Breast epithelium (tissue), 4 donors: ENCODE data around the gene PSMG3. TPM values are rescaled to one million over a fixed set of nuclear protein-coding genes. Genes with fewer than 3 reads are reported as not detected.

Experiments used
- DNase-seq, 2 donors: peaks; one replicate each; pipeline ENCODE4 v3.0.0-alpha.2; 2019; ENCODE audit warnings: low spot score in 2 of 2
- H3K27ac ChIP-seq, 2 donors: fragments of 200-600 bp; sonication (generic) in 1 of 2; one replicate each; pipeline ENCODE4 v1.5.1; 2016 to 2019; ENCODE audit warnings: mild to moderate bottlenecking in 1 of 2
- H3K27me3 ChIP-seq, 2 donors: fragments of 200-600 bp; sonication (generic) in 1 of 2; one replicate each; pipeline versions ENCODE4 v1.5.1 to v1.6.0; 2017 to 2019; ENCODE audit warnings: control low read depth in 1 of 2, mild to moderate bottlenecking in 1 of 2
- H3K36me3 ChIP-seq: fragments of 200-600 bp; one replicate; pipeline ENCODE4 v1.5.1; 2019
- H3K4me1 ChIP-seq, 2 donors: fragments of 200-600 bp; sonication (generic); one replicate each; pipeline ENCODE4 v1.5.1; 2016 to 2019; ENCODE audit warnings: control low read depth in 1 of 2
- H3K4me3 ChIP-seq, 3 donors: fragments of 200-600 bp; sonication (generic); 1 replicate in 2 of 3; 2 replicates in 1 of 3; pipeline ENCODE4 v1.5.1; 2016 to 2019; ENCODE audit warnings: mild to moderate bottlenecking in 3 of 3, moderate library complexity in 2 of 3
- H3K9me3 ChIP-seq, 2 donors: fragments of 200-600 bp; sonication (generic) in 1 of 2; one replicate each; pipeline ENCODE4 v1.5.1; 2016 to 2019; ENCODE audit warnings: control low read depth in 1 of 2
- POLR2A ChIP-seq: fragments of 450-650 bp; IDR thresholded peaks from one replicate; pipeline ENCODE4 v1.6.1; 2016; ENCODE audit warnings: antibody characterized with exemption, mild to moderate bottlenecking, moderate library complexity
- POLR2AphosphoS5 ChIP-seq, 3 donors: sonication (generic); formaldehyde crosslinking; IDR thresholded peaks; one replicate each; pipeline ENCODE4 v1.6.1; 2017; ENCODE audit warnings: antibody characterized with exemption in 3 of 3
- intact Hi-C: fragments of 100-400 bp; cut with DNase I; formaldehyde crosslinking; loops from one replicate; pipeline ENCODE4 v1.15.1; 2023; ENCODE audit warnings: low total_unique reads
- total RNA-seq, 3 donors: library from RNA; depleted of rRNA; stranded (reverse); fragments of >200 nt; gene quantifications; one replicate each; pipeline ENCODE4 v1.1.0, GENCODE V29; 2016
- TF ChIP-seq, protein P1 (sequence below), 3 donors: fragments of 450-650 bp; IDR thresholded peaks; one replicate each; pipeline ENCODE4 v1.5.1; 2016 to 2017; ENCODE audit warnings: antibody characterized with exemption in 3 of 3, mild to moderate bottlenecking in 3 of 3, moderate library complexity in 3 of 3

Gene PSMG3
- total RNA-seq, 3 donors from 2014 or later: 32.6 to 52.8 (median 45.4) TPM

DNA sequence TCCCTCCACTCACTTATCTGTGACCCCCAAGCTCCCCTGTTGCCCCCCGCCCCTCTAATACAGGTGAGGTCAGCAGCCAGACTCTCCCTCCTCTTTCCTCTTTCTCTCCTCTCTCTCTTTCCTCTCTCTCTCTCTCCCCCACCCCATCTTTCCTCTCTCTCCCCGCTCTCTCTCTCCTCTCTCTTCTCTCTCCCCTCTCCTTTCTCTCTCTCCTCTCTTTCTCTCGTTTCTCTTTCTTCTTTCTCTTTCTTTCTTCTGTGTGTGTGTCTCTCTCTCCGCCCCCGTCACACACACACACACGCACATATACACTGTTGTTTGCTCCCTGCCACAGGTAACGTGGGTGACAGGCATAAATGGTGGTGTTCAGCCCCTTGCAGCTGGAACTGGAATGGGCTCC is 37.2 kb upstream of the PSMG3 start:
- H3K27me3 ChIP-seq: peaks cover 0 to 24% of the 10 kb centered on the region in 2 donors

DNA sequence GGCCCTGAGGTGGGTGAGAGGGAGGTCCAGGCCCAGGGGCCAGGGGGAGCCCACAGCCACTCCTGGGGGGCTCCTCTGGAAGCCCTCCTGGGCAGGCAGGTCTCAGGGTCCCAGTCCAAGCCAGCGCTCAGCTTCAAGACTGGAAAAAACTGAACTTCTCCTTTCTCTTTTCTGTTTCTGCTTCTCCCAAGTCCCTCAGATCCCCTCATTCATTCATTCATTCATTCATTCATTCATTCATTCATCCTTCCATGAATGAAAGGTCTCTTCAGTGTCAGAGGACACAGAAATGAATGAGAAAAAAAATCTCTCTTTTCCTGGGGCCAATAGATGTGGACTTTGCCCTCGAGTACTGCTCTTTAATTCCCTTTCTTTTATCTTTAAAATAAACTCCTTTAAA is 34.6 kb upstream of the PSMG3 start:
- no peak for DNase-seq
- Histone ChIP-seq H3K27me3 (peaks cover 0 to 24% of the 10 kb centered on the region in 2 donors), H3K36me3 (no peaks in the 10 kb centered on the region), H3K9me3 (no peaks in the 10 kb centered on the region), H3K4me3 (no peak overlapping the region), H3K27ac (no peak overlapping the region), H3K4me1 (no peaks in the 10 kb centered on the region)
- intact Hi-C loops: no loop called here
- TF ChIP-seq POLR2AphosphoS5 (IDR thresholded peaks at IDR 0.05): no peak
- TF ChIP-seq POLR2A: no peak
- TF ChIP-seq, protein P1, sequence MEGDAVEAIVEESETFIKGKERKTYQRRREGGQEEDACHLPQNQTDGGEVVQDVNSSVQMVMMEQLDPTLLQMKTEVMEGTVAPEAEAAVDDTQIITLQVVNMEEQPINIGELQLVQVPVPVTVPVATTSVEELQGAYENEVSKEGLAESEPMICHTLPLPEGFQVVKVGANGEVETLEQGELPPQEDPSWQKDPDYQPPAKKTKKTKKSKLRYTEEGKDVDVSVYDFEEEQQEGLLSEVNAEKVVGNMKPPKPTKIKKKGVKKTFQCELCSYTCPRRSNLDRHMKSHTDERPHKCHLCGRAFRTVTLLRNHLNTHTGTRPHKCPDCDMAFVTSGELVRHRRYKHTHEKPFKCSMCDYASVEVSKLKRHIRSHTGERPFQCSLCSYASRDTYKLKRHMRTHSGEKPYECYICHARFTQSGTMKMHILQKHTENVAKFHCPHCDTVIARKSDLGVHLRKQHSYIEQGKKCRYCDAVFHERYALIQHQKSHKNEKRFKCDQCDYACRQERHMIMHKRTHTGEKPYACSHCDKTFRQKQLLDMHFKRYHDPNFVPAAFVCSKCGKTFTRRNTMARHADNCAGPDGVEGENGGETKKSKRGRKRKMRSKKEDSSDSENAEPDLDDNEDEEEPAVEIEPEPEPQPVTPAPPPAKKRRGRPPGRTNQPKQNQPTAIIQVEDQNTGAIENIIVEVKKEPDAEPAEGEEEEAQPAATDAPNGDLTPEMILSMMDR (IDR thresholded peaks at IDR 0.05): no peak

More for the DNA sequence above, 37.2 kb upstream of the PSMG3 start:
- H3K27ac ChIP-seq: no peak overlapping the region
- no peaks in the 10 kb centered on the region for H3K4me1 ChIP-seq
- no peak for DNase-seq
- TF ChIP-seq POLR2A (no peak), POLR2AphosphoS5 (IDR thresholded peaks at IDR 0.05) (no peak)
- TF ChIP-seq, protein P1 (IDR thresholded peaks at IDR 0.05): no peak
- intact Hi-C loops: no loop called here
- H3K4me3 ChIP-seq: no peak overlapping the region
- H3K36me3 ChIP-seq: no peaks in the 10 kb centered on the region
- no peaks in the 10 kb centered on the region for H3K9me3 ChIP-seq

DNA sequence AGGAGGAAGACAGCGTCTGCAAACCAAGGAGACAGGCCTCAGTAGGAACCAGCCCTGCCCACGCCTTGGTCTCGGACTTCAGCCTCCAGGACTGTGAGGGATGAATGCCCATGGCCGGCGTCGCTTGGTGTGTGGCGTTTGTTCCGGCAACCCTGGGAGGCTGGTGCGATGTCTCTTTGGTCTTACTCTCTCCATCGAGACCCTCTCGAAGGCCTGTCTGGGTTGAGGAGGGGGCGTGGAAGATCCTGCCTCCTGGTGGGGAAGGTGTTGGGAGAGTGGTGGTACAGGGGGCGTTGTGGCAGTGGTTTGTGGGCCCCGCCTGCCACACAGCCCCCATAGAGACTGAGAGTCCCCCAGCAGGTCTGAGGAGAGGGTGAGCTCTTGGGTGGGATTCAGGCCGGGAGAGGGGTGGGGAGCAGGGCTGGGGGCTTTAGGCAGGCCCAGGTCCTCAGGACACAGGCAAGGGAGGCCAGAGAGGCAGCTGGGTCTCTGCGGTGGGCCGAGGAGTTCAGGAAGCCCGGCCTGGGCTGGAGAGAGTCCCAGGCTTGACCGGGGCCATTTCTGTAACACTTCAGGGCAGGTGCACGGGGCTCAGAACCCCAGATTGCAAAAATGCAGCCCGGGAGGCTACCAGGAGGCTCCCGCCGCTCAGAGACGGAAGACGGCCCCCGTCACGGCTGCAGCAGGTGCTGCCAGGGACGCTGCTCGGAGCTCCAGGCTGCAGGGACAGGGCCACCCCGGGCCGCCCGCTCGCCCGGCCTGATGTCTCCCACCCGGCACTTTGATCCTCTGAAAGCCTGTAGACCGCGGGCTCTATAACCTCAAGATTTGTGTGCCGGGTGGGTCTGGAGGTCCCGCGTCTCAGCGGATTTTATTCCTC is 33.8 kb upstream of the PSMG3 start:
- Histone ChIP-seq H3K4me1 (no peaks in the 10 kb centered on the region), H3K36me3 (no peaks in the 10 kb centered on the region), H3K4me3 (no peak overlapping the region), H3K9me3 (no peaks in the 10 kb centered on the region), H3K27me3 (peaks cover 0 to 23% of the 10 kb centered on the region in 2 donors), H3K27ac (no peak overlapping the region)
- TF ChIP-seq POLR2AphosphoS5 (IDR thresholded peaks at IDR 0.05) (no peak), POLR2A (no peak)
- TF ChIP-seq, protein P1 (IDR thresholded peaks at IDR 0.05): no peak
- intact Hi-C loops: no loop called here
- DNase-seq: no peak

DNA sequence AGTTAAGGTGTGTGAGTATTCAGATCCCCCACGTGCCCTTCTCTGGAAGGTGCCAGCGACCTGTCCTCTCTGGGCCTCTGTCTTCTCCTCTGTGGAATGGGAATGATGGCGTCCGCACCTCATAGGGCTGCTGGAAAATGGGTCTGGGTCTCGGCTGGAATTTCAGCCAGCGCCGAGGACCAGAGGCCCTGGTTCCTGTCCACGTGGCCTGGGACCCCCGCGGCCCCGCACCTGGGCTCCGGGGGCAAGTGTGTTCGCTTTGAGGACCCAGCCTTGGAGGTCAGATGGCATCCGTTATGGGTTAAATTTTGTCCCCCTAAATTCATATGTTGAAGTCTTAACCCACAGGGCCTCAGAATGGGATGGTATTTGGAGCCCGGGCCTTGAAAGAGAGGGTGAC is 32.6 kb upstream of the PSMG3 start:
- Histone ChIP-seq H3K4me1 (no peaks in the 10 kb centered on the region), H3K27me3 (peaks cover 0 to 23% of the 10 kb centered on the region in 2 donors), H3K4me3 (no peak overlapping the region), H3K27ac (no peak overlapping the region), H3K9me3 (no peaks in the 10 kb centered on the region), H3K36me3 (no peaks in the 10 kb centered on the region)
- TF ChIP-seq, protein P1 (IDR thresholded peaks at IDR 0.05): no peak
- TF ChIP-seq POLR2A (no peak), POLR2AphosphoS5 (IDR thresholded peaks at IDR 0.05) (no peak)
- intact Hi-C loops: no loop called here
- no peak for DNase-seq

DNA sequence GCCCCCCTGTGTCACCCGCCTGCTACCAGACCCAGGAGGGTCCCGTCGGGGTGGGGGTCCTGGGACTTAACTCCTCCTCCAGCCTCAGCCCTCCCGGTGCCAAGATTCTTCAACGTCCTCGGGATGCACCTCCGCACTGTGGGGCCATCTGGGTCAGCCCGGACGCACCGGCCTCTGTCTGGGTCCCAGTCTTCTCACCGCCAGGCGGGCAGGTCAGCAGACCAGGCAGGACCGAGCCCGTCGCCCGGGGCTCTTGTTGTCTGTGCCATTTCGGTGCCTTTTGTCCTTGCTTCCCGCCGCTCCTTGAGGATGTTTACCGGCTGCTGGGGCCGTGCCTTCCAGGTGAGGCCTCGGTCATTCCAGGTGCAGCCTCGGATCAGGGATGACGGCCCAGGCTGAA is 32.1 kb upstream of the PSMG3 start:
- DNase-seq: no peak
- intact Hi-C loops: loop anchor here (2.0 kb wide), 1 partner anchor 27 kb away; no protein-coding TSS in a partner anchor
- Histone ChIP-seq H3K4me1 (no peaks in the 10 kb centered on the region), H3K36me3 (no peaks in the 10 kb centered on the region), H3K27ac (no peak overlapping the region), H3K4me3 (no peak overlapping the region), H3K9me3 (no peaks in the 10 kb centered on the region), H3K27me3 (peaks cover 0 to 25% of the 10 kb centered on the region in 2 donors)
- no peak for TF ChIP-seq POLR2A
- TF ChIP-seq POLR2AphosphoS5 (IDR thresholded peaks at IDR 0.05): no peak
- TF ChIP-seq, protein P1 (IDR thresholded peaks at IDR 0.05): no peak
